ENCODE results near the gene INCA1.

Gene INCA1

DNA sequence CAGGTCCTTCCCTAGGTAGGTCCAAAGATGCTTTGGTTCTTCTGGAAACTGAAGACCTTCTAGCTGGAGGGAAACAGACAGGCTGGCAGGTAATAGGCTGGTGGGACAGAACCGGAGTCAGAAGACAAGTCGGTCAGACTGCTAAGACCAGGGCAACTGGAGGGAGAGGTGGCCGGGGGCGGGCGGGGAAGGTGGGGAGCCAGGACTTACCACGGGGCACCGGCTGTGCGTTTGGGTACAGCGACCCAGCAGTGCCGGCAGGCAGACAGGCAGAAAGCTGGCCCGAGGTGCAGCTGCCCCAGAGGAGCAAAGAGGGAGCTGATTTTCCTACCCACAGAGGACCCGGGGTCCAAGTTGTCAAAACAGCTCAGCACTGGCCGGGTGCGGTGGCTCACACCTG, 37.3 kb upstream of the INCA1 start:
- ATAC-seq (ENCODE audit: insufficient read depth, low read depth), result no peak
- Histone ChIP-seq H4K20me1 (ENCODE audit: insufficient read depth, low read length) (no peaks in the 10 kb centered on the region), H3K4me3 (ENCODE audit: low read depth in 1 of 2, low read length in 2 of 2) (no peak overlapping the region), H3K27me3 (ENCODE audit: insufficient read depth, low read length, poor library complexity) (no peaks in the 10 kb centered on the region), H3K9me3 (ENCODE audit: insufficient read depth, low read length, severe bottlenecking) (no peaks in the 10 kb centered on the region), H3K79me2 (ENCODE audit: insufficient read depth, low read length) (no peaks in the 10 kb centered on the region), H3K27ac (ENCODE audit: low read length) (no peak overlapping the region), H3K9ac (ENCODE audit: low read depth, low read length) (no peak overlapping the region), H3K4me1 (ENCODE audit: insufficient read depth, low read length) (peaks cover 25% of the 10 kb centered on the region), H3K4me2 (ENCODE audit: insufficient read depth, low read length) (no peak overlapping the region), H2AFZ (ENCODE audit: low read depth, low read length) (no peak overlapping the region), H3K36me3 (ENCODE audit: insufficient read depth, low read length) (no peaks in the 10 kb centered on the region)
- DNase-seq, result no peak
- TF ChIP-seq EZH2 (IDR thresholded peaks at IDR 0.05; ENCODE audit: borderline replicate concordance, low read depth, low read length, severe bottlenecking) (no peak), CTCF (IDR thresholded peaks at IDR 0.05; ENCODE audit: borderline replicate concordance, extremely low read depth, low read length, poor library complexity, severe bottlenecking) (no peak)

GRCh38 chr17:5034063-5034462, 36.7 kb upstream of the INCA1 start:
- no peak overlapping the region for H3K27ac ChIP-seq (ENCODE audit: low read length)
- H2AFZ ChIP-seq (ENCODE audit: low read depth, low read length), result no peak overlapping the region
- H3K36me3 ChIP-seq (ENCODE audit: insufficient read depth, low read length), result no peaks in the 10 kb centered on the region
- no peak overlapping the region for H3K4me3 ChIP-seq (ENCODE audit: low read depth in 1 of 2, low read length in 2 of 2)
- ATAC-seq (ENCODE audit: insufficient read depth, low read depth) (no peak), DNase-seq (no peak)
- TF ChIP-seq EZH2 (IDR thresholded peaks at IDR 0.05; ENCODE audit: borderline replicate concordance, low read depth, low read length, severe bottlenecking), result no peak
- no peak for TF ChIP-seq CTCF (IDR thresholded peaks at IDR 0.05; ENCODE audit: borderline replicate concordance, extremely low read depth, low read length, poor library complexity, severe bottlenecking)
- H3K4me2 ChIP-seq (ENCODE audit: insufficient read depth, low read length), result no peak overlapping the region
- peaks cover 25% of the 10 kb centered on the region for H3K4me1 ChIP-seq (ENCODE audit: insufficient read depth, low read length)
- H3K27me3 ChIP-seq (ENCODE audit: insufficient read depth, low read length, poor library complexity), result no peaks in the 10 kb centered on the region
- H3K79me2 ChIP-seq (ENCODE audit: insufficient read depth, low read length), result no peaks in the 10 kb centered on the region
- no peaks in the 10 kb centered on the region for H4K20me1 ChIP-seq (ENCODE audit: insufficient read depth, low read length)
- H3K9ac ChIP-seq (ENCODE audit: low read depth, low read length), result no peak overlapping the region
- no peaks in the 10 kb centered on the region for H3K9me3 ChIP-seq (ENCODE audit: insufficient read depth, low read length, severe bottlenecking)

- no peak overlapping the region; the same call in 1 of the 2 replicates for H3K27ac ChIP-seq (ENCODE audit: low read length)
- H3K4me3 ChIP-seq (ENCODE audit: low read depth in 1 of 2, low read length in 2 of 2), result no peak overlapping the region
- H2AFZ ChIP-seq (ENCODE audit: low read depth, low read length), result no peak overlapping the region
- H3K27me3 ChIP-seq (ENCODE audit: insufficient read depth, low read length, poor library complexity), result no peaks in the 10 kb centered on the region
- no peaks in the 10 kb centered on the region for H3K9me3 ChIP-seq (ENCODE audit: insufficient read depth, low read length, severe bottlenecking)
- H3K79me2 ChIP-seq (ENCODE audit: insufficient read depth, low read length), result no peaks in the 10 kb centered on the region
- no peak overlapping the region for H3K9ac ChIP-seq (ENCODE audit: low read depth, low read length)
- no peak overlapping the region for H3K4me2 ChIP-seq (ENCODE audit: insufficient read depth, low read length)
- DNase-seq (no peak), ATAC-seq (ENCODE audit: insufficient read depth, low read depth) (no peak)
- no peak for TF ChIP-seq EZH2 (IDR thresholded peaks at IDR 0.05; ENCODE audit: borderline replicate concordance, low read depth, low read length, severe bottlenecking)
- no peak for TF ChIP-seq CTCF (IDR thresholded peaks at IDR 0.05; ENCODE audit: borderline replicate concordance, extremely low read depth, low read length, poor library complexity, severe bottlenecking)
- H3K4me1 ChIP-seq (ENCODE audit: insufficient read depth, low read length), result peaks cover 25% of the 10 kb centered on the region
- H4K20me1 ChIP-seq (ENCODE audit: insufficient read depth, low read length), result no peaks in the 10 kb centered on the region
- no peaks in the 10 kb centered on the region for H3K36me3 ChIP-seq (ENCODE audit: insufficient read depth, low read length)
Measured at GRCh38 chr17:5033352-5034015, 36.2 kb upstream of the INCA1 start.

Data from DND-41 (cell line).